Stimulated activated CD8-positive, alpha-beta memory T cell treated with anti-CD3 and anti-CD28 coated beads, Interleukin-7, amount 100 ng/mL, for 4 hours (primary cell): ENCODE measurements around the gene GJA1.
"Not testable (repeated sequence)": the region's sequence is repeated elsewhere in the genome, so short reads cannot be mapped to it uniquely, and the experiment has no call there.

Experiments used
- DNase-seq, 2 donors: peaks; one replicate each; pipeline ENCODE4 v3.0.0-alpha.2; 2020; ENCODE audit warnings: low read depth in 2 of 2

Gene GJA1

GRCh38 chr6:121435444-121436069, at the start of gene GJA1:
Gene GJA1, plus strand, starts transcription at chr6:121435646. Its CDS starts 11,202 bp downstream, at chr6:121446848.
- DNase-seq = no peak

GRCh38 chr6:121386551-121386950, 48.9 kb upstream of the GJA1 start:
- DNase-seq = not testable (repeated sequence)

GRCh38 chr6:121389419-121389818, 46.0 kb upstream of the GJA1 start:
- DNase-seq = no peak

DNA sequence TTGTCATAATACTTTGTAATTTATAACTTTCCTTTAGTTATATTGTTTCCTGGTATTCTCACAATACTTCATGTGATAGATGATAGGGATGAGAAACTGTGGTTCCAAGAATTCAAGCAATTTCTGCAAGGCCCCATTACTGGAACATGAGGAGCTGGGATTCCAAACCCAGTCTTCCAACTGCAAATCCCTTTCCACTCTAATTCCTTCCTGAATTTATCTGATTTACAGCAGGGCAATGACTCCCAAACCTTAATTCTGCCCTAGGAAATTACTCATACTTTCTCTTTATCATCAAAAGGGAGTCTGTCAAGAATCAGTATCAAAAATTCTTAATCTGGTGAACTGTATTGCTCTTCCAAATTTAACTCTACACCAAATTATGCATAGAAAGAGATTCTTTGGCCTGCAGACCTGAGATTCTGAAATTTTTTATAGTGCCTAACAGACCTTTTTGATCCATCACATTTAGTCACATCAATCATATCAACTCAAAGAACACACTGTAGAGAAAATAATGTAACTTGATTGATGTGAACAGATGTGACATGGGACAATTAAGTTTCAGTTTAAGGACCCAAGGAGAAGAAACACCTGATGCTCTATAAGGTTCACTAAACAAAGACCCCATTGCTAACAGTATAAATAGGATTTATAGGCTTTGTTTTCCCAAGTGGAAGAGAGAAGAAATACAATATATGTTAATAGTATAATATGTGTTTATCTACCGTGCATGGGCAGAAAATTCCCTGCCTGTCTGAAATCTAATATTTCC, 41.5 kb upstream of the GJA1 start:
- DNase-seq = no peak

- no peak for DNase-seq
These were observed 39.7 kb upstream of the GJA1 start for GRCh38 chr6:121395736-121396135.

- not testable (repeated sequence) for DNase-seq
These were observed 38.3 kb upstream of the GJA1 start for GRCh38 chr6:121397188-121397587.

GRCh38 chr6:121398127-121398526, 37.3 kb upstream of the GJA1 start:
- DNase-seq = no peak

DNA sequence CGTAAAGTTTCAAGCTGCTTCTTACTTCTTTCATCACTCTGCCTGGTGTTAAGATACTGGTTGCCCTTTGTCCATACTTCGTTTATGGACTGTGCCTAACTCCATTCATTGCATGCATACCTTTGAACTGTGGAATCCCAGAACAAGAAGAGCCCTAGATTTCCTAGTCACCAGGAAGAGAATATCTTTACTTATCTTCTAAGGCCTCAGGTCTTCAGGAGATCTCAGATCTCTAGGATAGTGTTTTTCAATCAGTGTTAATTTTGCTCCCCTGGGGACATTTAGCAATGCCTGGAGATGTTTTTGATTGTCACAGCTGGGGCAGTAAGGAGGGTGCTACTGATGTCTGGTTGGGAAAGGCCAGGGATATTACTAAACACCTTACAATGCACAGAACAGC, 35.5 kb upstream of the GJA1 start:
- no peak for DNase-seq

- no peak for DNase-seq
These were observed 31.5 kb upstream of the GJA1 start for GRCh38 chr6:121403964-121404363.

DNA sequence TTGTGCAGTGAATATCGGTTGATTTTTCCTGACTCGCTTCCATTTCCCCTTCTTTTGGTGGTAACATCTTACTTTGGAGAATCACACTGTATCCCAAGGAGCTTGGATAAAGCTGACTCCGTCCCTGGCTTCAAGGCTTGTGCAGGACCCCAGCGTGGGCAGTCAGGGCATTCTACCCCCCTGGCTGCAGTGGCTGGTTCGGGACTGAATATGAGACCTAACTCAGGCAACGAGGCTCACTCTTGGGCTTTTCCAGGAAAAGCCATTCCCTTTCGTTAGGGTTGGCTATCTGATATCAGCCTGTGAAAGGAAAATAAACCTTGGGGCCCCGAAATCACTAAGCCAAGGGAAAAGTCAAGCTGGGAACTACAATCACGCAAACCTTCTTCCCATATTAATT, 30.1 kb upstream of the GJA1 start:
- no peak for DNase-seq

- no peak for DNase-seq
These were observed 27.1 kb upstream of the GJA1 start for GRCh38 chr6:121408321-121408720.

DNA sequence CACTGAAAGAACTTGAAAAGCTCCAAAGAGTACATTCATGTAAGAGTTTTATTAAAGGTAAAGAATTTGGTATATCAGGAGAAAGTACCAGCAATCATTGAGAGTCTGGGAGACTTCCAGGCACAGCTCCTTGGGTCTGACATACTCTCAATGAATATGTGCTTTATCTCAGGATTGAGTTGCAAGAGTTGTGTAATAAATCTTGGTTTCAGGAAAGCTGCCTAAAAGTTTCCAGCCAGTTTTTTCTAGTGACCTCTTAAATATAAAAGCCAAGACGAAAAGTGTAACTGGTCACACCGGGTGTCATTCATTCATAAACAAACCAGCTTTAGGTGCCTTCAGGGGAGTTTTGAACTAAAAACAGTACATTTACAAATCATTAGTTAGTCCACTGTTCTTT, 21.6 kb upstream of the GJA1 start:
- no peak for DNase-seq

DNA sequence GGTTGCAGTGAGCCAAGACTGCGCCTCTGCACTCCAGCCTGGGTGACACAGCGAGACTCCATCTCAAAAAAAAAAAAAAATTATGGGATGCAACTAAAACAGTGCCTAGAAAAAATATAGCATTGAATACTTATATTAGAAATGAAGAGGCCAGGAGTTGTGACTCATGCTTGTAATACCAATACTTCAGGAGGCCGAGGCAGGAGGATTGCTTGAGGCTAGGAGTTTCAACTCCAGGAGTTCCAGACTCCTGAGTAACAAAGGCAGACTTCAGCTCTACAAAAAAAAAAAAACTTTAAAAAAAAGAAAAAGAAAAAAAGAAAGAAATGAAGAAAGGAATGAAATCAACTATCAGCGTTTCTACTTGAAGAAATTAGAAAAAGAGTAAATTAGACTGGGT, 17.1 kb upstream of the GJA1 start:
- no peak for DNase-seq

DNA sequence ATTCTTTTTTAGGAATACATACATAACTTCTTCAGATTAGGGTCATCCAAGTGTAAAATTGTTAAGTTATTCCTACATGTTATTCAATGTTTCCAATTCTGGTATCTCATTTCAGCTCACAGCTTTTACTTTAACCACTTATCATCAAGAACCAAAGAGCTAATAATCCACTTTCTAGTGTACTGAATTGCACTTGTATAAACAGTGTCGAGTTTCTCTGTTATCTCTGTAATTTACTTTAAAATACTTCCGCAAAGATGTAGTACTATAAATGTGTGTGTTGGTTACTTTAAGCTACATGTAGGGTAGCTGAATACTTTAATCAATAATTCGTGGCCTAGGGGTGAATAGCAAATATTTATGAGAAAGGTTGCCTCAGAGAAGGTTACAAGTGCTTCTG, 8.8 kb upstream of the GJA1 start:
- no peak for DNase-seq

DNA sequence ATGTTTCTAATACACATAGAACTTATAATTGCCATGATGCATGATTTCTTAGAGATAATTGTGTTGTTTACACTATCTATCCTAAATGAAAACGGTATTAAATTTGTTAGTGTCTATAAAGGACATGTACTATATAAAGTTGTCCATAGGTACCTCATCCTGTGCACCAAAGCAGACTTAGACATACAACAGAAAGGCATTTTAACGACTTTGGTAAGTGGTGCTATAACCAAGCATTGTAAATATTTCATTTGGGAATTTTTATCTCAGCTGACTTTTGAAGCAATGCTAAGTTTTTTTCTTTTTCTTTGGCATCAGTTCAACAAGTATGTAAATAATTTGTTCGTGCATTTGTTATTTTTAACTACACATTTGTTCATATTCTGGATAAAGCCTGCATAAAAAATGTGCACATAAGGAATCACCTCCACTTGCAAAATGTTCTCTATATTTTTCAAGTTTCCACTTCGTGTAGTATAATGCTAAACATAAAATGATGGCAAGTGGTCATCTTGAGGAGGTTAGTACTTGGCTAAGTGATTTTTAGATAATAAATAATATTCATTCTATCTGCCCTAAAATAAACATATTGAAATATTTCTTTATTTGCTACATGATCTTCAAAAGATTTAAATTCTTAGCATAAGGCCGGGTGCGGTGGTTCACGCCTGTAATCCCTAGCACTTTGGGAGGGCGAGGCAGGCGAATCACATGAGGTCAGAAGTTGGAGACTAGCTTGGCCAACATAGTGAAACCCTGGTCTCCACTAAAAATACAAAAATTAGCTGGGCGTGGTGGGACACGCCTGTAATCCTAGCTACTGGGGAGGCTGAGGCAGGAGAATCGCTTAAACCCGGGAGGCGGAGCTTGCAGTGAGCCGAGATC, 6.3 kb upstream of the GJA1 start:
- no peak for DNase-seq

DNA sequence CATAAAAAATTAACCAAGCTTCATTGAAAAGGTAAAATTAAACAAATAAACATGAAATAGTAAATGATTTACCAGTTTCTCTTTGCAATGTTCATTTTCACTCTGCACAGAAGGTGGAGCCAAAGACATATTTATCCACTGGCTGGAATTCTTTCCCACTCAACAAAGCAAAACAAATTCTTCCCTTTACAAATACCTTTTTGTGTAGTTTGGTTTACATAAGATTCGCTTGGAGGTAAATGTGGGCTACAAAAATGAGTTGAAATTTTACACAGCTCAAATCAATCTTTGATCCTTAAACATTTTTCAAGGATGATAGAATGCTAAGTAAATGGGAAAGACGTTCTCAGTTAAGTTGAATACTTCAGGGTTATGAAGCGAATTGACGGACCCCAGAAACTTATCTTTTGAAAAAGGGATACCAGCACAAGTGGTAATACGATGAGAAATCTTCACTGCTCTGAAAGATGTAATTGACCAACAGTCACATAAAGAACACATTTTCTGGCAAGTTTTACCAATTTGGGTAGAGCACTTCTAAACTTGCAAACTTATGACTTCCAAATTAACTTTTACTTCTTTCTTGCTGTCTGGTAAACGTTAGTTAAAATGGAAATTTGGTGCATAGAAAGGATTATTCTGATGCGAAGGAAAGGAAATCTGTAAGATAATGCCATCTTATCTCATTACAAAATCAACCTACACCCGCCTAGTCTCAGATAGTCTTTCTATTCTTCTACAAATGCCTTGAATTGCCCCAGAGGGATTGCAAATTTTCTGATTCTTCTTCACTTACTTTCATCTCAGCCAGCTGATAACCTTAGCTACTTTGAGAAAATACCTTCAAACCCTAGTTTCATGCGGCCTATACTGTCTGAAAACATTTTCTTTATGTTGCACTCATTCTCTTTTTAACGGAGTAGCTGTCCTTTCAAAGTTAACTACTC, 4.7 kb upstream of the GJA1 start:
- DNase-seq = no peak

DNA sequence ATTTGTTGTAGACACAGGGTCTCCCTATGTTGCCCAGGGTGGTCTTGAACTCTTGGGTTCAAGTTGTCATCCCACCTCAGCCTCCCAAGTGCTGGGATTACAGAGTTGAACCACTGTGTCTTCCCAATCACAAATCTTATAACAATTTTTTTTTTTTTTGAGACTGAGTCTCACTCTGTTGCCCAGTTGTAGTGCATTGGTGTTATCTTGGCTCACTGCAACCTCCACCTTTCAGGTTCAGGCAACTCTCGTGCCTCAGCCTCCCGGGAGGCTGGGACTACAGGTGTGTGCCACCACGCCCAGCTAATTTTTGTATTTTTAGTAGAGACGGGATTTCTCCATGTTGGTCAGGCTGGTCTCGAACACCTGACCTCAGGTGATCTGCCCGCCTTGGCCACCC, 3.7 kb upstream of the GJA1 start:
- DNase-seq = not testable (repeated sequence)

DNA sequence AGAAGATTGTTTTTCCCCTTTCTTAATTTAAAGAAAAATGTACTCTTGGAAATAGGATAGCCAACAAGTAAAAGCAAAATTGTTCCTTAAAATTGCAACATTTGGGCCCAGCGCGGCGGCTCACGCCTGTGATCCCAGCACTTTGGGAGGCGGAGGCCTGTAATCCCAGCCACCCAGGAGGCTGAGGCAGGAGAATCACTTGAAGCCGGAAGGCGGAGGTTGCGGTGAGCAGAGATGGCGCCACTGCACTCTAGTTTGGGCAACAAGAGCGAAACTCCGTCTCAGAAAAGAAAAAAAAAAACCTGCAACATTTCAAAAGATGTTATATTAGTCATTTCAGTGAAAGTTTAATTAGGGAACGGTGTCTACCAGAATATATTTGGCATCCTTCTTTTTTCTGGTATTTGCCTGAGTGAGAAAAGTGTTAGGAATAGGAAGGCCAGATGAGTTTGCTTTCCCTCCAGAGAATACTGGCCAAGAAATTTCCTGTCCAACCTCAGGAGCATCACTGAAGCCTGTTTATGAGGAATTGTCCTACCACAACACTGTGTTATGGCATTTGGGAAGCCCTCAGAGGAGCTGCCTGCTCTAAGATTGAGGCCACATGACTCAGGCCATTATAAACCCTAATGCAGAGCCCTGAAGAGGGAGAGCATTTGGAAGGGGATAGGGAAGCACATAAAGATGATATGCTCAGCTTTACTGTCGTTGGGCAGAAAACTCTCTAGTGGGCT, 1.2 kb upstream of the GJA1 start:
- no peak for DNase-seq

- no peak for DNase-seq
These were observed 920 bp downstream of the GJA1 start for GRCh38 chr6:121436274-121436857.
